GM18909 (cell line): ENCODE results near the gene CD300E.

Experiments used
- ATAC-seq: cut with Tn5 transposase; IDR thresholded peaks from one replicate; pipeline ENCODE4 v1.9.1; 2021; ENCODE audit warnings: mild to moderate bottlenecking; ENCODE audit not compliant: unreplicated experiment, poor library complexity

Gene CD300E

GRCh38 chr17:74569020-74570003 is 54.2 kb downstream of the CD300E start:
- no peak for ATAC-seq

- ATAC-seq: no peak
Measured at GRCh38 chr17:74568106-74568873, 55.2 kb downstream of the CD300E start.

- no peak for ATAC-seq
Measured at GRCh38 chr17:74567397-74567796, 56.1 kb downstream of the CD300E start, which contains the start of gene CD300H. Gene CD300H (minus strand): TSS chr17:74567509.

GRCh38 chr17:74566132-74566753 is 57.3 kb downstream of the CD300E start:
- ATAC-seq: no peak

- ATAC-seq: no peak
Measured at GRCh38 chr17:74565126-74565525, 58.4 kb downstream of the CD300E start.

- ATAC-seq: no peak
Measured at GRCh38 chr17:74563358-74563757, 60.2 kb downstream of the CD300E start.

- ATAC-seq: no peak
Measured at GRCh38 chr17:74561586-74561985, 62.0 kb downstream of the CD300E start.
